HUES48 (cell line): ENCODE measurements around the gene TMEM170B.

Experiments
- H3K27ac ChIP-seq: one replicate; pipeline ENCODE4 v1.7.0; 2013; ENCODE audit warnings: low read depth, low read length, inconsistent platforms
- H3K27me3 ChIP-seq: 2 replicates; pipeline ENCODE4 v1.6.1; 2013; ENCODE audit warnings: mild to moderate bottlenecking, low read length; ENCODE audit not compliant: control insufficient read depth, insufficient read depth
- H3K36me3 ChIP-seq: 2 replicates; pipeline ENCODE4 v1.6.1; 2013; ENCODE audit warnings: low read length; ENCODE audit not compliant: control insufficient read depth, insufficient read depth
- H3K4me1 ChIP-seq: 2 replicates; pipeline ENCODE4 v1.6.1; 2013; ENCODE audit warnings: mild to moderate bottlenecking, low read length; ENCODE audit not compliant: control insufficient read depth, insufficient read depth
- H3K4me3 ChIP-seq: 2 replicates; pipeline ENCODE4 v1.5.1; 2013; ENCODE audit warnings: mild to moderate bottlenecking, low read depth, low read length
- H3K9ac ChIP-seq: 2 replicates; pipeline ENCODE4 v1.6.1; 2013; ENCODE audit warnings: mild to moderate bottlenecking, low read depth, low read length, moderate library complexity
- H3K9me3 ChIP-seq: 2 replicates; pipeline ENCODE4 v1.6.1; 2013; ENCODE audit warnings: low read length; ENCODE audit not compliant: control insufficient read depth, insufficient read depth

TMEM170B gene

DNA sequence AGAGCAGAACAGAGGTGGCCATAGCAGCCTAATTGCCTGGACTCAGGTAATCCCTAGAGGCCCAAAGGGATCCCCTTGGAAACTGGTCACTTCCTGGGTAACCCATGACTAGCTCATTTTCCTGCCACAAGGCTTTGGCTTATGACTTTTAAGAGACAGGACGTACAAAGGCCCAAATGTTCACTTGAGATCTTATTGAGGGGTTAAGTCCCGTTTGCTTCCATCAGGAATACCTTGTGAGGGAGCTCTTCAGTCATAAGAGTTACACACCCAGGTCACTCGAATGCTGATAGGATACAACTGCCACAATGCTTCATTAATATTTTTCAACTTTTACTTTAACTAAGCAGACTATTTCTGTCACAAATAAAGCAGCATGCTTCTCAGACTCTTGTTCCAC, 51.7 kb downstream of the TMEM170B start:
- Histone ChIP-seq H3K36me3 (no peaks in the 10 kb centered on the region), H3K27me3 (no peaks in the 10 kb centered on the region), H3K27ac (no peak overlapping the region), H3K4me1 (peaks cover 9% of the 10 kb centered on the region), H3K4me3 (no peak overlapping the region), H3K9me3 (no peaks in the 10 kb centered on the region), H3K9ac (no peak overlapping the region)

DNA sequence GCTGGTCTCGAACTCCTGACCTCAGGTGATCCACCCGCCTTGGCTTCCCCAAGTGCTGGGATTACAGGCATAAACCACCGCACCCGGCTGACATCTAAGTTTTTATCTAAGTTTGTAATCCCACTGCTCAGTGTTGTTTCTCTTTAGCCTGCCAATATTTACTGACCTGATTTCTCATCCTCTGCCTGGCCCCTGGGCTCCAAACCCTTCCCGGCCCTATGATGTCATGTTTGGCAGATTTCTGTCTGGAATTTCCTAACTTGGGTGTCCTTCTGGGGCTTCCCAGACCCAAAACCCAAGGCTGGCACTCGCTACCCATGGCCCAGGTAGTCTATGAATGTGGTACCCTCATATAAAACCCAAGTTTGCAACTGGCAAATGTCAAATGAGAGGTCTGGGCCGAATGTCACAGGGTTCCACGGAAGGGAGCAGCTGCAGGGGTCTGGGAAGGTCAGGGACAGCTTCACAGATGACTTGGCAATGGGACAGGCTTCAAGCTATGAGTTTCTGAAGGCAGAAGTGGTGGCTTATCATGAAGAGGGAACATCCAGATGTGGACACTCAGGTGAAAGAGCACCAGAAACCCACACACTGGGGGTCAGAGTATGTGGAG, 54.9 kb downstream of the TMEM170B start:
- H3K27ac ChIP-seq, result no peak overlapping the region
- H3K9me3 ChIP-seq, result no peaks in the 10 kb centered on the region
- no peaks in the 10 kb centered on the region for H3K27me3 ChIP-seq
- H3K4me3 ChIP-seq, result no peak overlapping the region
- H3K9ac ChIP-seq, result no peak overlapping the region
- H3K36me3 ChIP-seq, result no peaks in the 10 kb centered on the region
- no peaks in the 10 kb centered on the region for H3K4me1 ChIP-seq

DNA sequence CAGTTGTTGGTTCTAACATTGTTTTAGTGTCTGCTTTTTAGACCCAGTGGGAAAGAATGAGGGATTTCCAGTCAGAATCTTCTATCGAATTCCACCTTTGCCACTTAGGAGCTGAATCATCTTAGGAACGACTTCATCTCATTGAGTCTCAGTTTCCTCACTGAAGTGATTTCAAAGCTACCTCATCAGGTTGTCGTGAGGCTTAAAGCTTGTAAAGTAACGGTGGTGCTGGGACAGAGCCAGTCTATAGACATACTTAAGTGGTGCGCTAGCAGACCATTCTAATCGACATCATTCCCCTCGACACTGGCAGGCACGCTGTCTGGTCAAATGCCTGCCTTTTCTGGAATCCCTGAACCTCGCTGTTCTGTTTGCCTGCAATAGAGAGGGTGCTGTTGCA, 55.5 kb downstream of the TMEM170B start:
- Histone ChIP-seq H3K4me3 (no peak overlapping the region), H3K27me3 (no peaks in the 10 kb centered on the region), H3K4me1 (no peaks in the 10 kb centered on the region), H3K9ac (no peak overlapping the region), H3K9me3 (no peaks in the 10 kb centered on the region), H3K27ac (no peak overlapping the region), H3K36me3 (no peaks in the 10 kb centered on the region)

DNA sequence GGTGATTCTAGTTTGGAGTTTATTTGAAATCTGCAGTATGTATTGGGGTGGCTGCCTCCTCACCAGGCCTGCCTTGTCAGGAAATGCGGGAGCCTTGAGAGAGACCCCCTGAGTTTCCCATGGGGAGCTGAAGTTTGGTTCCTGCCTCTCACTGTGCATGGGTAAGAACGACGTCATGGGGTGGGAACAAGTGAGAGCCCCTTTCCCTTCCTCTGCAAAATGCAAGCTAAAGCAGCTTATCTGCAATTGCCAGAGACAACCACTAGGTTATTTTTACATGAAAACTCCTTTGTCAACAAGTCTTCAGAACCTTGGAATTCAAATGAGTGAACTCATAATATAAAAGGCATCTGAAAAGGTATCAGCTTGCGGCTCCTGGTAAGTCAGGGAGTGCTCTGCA, 58.4 kb downstream of the TMEM170B start:
- H3K27ac ChIP-seq, result no peak overlapping the region

DNA sequence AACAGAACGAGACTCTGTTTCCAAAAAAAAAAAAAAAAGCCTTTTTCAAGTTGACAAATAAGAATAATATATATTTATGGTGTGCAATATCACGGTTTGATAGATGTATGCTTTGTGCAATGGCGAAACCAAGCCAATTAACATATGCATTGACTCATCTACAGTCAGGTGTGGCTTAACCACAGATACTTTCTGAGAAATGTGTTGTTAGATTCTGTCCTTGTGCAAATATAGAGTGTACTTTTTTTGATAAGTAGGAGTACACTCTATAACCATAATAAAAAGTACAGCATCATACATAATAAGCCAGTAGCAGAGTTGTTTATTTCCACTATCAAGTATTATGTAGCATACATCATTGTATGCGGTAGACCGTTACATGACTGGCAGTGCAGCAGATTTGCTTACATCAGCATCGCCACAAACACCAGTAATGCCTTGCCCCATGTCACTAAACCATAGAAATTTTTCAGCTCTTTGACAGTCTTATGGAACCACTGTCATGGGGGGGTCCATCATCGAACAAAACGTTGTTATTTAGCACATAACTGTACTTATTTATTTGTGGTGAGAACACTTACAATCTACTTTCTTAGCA, 59.2 kb downstream of the TMEM170B start:
- Histone ChIP-seq H3K9ac (no peak overlapping the region), H3K4me1 (peaks cover 3% of the 10 kb centered on the region), H3K27me3 (no peaks in the 10 kb centered on the region), H3K36me3 (no peaks in the 10 kb centered on the region), H3K4me3 (no peak overlapping the region), H3K27ac (no peak overlapping the region), H3K9me3 (no peaks in the 10 kb centered on the region)

More for the DNA sequence above, 58.4 kb downstream of the TMEM170B start:
- Histone ChIP-seq H3K36me3 (no peaks in the 10 kb centered on the region), H3K9ac (no peak overlapping the region), H3K4me1 (no peaks in the 10 kb centered on the region), H3K4me3 (no peak overlapping the region), H3K27me3 (no peaks in the 10 kb centered on the region), H3K9me3 (no peaks in the 10 kb centered on the region)

DNA sequence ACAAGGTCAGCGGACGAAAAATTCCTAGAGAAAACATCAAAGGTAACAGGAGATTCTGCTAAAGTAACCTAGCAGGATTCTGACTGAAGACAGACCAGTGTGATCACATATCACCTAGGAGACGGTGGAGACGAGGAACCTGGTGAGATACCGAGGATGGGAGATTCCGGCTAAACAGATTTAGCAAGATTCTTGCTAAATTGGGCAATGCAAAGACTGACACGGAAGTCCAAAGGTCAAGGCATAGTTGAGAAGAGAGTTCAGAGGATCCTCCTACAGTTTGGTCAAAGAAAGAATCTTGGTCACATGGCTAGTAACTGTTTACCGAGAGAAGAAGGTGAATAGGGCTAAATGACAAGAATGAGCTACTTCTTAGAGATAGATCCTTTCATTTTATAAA, 61.1 kb downstream of the TMEM170B start:
- Histone ChIP-seq H3K9ac (no peak overlapping the region), H3K4me3 (no peak overlapping the region), H3K27ac (peak overlapping the region; percentile 30), H3K27me3 (no peaks in the 10 kb centered on the region), H3K36me3 (no peaks in the 10 kb centered on the region), H3K4me1 (peaks cover 10% of the 10 kb centered on the region), H3K9me3 (no peaks in the 10 kb centered on the region)

DNA sequence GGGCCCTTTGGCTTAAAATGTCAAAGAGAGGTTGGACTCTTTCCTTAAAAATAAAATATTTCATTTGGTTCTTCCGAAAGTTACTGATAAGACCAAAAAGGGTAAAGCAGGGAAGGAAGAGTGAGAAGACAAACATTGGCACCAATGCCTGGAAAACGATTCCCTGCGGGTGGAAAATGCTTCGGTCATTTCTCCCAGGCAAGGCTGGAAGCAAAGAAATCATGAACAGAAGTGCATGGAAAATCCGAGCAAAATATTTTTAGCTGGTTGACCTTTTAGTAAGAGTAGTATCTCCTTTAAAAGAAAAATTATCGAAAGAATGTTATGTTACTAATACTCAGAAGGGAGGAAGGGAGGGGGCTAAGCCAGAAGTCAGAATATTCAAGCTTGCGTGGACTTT, 62.7 kb downstream of the TMEM170B start:
- Histone ChIP-seq H3K36me3 (no peaks in the 10 kb centered on the region), H3K9me3 (no peaks in the 10 kb centered on the region), H3K27me3 (no peaks in the 10 kb centered on the region), H3K27ac (no peak overlapping the region), H3K9ac (no peak overlapping the region), H3K4me1 (peaks cover 10% of the 10 kb centered on the region), H3K4me3 (no peak overlapping the region)

DNA sequence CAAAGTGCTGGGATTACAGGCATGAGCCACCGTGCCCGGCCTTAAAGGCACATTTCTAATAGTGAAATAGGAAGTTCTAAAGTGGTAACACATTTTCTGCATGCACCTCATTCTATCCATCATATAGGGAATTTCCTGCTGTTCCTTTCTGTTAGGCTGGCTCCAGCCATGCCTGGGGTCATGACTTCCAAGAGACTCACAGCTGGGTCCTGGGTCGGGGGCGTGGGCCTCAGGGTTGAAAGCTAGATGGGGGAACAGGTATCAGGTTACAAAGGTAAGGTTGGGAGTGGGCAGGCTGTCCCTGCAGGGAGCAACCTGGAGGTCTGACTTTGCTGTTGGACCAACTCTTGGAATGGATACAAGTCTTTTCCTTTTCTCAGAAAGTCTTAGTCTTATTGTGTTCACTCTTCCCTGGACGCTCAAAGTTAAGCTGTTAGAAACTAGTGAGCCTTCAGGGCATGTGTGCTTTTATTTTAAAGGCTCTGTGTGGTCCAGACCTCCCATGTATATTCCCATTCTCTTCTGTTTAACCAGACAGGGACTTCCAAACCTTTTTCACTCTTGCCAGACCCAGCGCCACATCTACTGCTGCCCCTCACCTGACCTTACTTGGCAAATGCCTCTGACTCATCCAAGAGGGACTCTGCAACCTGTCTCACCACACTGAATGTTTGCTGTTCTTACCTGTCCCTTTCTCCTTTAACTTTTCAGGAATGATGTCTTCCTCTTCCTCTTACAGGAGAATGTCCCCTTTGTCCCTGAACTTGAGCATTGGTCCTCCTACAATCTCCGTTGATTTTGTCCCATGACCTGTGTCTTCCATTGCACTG, 64.4 kb downstream of the TMEM170B start:
- Histone ChIP-seq H3K9me3 (no peaks in the 10 kb centered on the region), H3K27me3 (no peaks in the 10 kb centered on the region), H3K4me1 (peaks cover 10% of the 10 kb centered on the region), H3K27ac (peak overlapping the region; percentile 54), H3K9ac (no peak overlapping the region), H3K36me3 (no peaks in the 10 kb centered on the region), H3K4me3 (no peak overlapping the region)

DNA sequence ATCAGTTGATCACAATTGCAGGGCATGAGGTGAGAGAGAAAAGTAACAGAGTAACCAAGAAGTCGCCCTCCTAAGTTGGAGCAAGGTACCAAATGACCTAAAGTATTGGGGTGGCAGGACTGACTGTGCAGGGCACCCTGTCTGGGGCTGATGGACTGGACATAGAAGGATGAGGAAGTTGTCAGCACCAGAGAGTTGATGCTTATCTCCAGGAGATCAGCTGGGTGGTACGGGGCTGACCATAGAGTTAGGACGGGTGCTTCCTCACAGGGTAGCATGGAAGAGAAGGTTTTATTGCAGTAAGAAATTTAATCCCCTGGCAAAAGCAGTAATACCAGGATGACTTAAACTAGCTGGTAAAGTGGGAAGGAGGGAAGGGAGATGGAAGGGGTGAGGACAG, 66.7 kb downstream of the TMEM170B start:
- Histone ChIP-seq H3K4me1 (peaks cover 11% of the 10 kb centered on the region), H3K36me3 (no peaks in the 10 kb centered on the region), H3K9ac (no peak overlapping the region), H3K27ac (no peak overlapping the region), H3K27me3 (no peaks in the 10 kb centered on the region), H3K9me3 (no peaks in the 10 kb centered on the region), H3K4me3 (no peak overlapping the region)

DNA sequence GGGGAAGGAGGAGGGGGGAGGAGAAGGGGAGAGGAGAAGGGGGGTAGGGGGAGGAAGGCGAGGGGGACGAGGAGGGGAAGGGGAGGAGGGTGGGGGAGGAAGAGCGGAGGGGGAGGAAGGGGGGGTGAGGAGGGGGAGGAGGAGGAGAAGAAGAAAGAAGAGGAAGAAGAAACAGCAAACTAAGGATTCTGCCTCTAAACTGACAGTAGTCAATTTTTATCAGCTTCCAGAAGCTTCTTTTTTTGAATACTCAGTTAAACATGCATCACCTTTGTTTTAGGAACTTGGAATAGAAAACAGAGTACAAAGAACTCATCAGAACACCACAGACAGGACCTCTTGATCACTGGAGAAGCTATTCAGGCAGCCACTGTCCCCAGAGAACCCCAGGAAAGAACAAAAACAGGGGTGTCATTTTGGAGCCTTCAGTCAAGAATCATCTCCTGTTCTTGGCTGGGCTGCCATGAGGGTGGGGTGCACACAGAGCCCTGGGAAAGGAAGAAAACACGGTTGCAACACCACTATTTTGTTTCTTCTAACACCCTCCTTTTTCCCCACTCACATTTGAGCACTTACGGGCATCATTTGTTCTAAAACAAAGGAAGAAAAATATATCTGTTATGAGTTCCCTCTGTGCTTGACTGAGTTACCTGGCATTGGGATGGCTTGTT, 67.4 kb downstream of the TMEM170B start:
- H3K27me3 ChIP-seq, result no peaks in the 10 kb centered on the region
- H3K36me3 ChIP-seq, result no peaks in the 10 kb centered on the region
- peaks cover 17% of the 10 kb centered on the region for H3K4me1 ChIP-seq
- H3K9ac ChIP-seq, result no peak overlapping the region
- H3K4me3 ChIP-seq, result no peak overlapping the region
- no peaks in the 10 kb centered on the region for H3K9me3 ChIP-seq
- H3K27ac ChIP-seq, result peak overlapping the region; percentile 57

DNA sequence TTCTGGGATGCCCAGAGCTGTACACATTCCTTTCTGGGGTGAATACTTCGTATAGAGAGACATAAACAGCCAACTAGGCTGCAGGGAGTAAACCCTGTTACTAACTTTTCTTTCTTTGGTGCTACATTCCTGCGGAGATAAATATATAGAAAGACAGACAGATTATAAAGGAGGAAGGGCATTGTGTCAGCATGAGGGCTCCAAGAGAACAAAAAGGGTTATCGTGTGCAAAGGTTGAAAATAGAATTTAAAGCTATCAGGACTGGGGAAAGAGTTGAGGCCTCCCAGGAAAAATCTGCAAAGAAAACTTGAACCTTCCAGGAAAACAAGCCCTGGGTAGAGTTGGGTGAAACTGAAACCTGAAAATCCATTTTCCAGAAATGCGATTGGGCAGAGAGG, 68.0 kb downstream of the TMEM170B start:
- Histone ChIP-seq H3K9me3 (no peaks in the 10 kb centered on the region), H3K36me3 (no peaks in the 10 kb centered on the region), H3K4me1 (peaks cover 17% of the 10 kb centered on the region), H3K4me3 (no peak overlapping the region), H3K27ac (peak overlapping the region; percentile 57), H3K9ac (no peak overlapping the region), H3K27me3 (no peaks in the 10 kb centered on the region)
